HEK293T (cell line): Measurements from ENCODE around the gene ULK3.

Experiments used
- CTCF ChIA-PET: fragments of 350-600 bp; formaldehyde crosslinking; extraction: SDS; loops from one replicate; lab custom pipeline; 2021; ENCODE audit warnings: antibody characterized with exemption, inconsistent platforms; lab: Yijun Ruan, JAX
- POLR2A ChIA-PET: fragments of 350-600 bp; formaldehyde crosslinking; extraction: SDS; loops from one replicate; lab custom pipeline; 2020; ENCODE audit warnings: antibody characterized with exemption, inconsistent platforms; lab: Yijun Ruan, JAX
- DNase-seq: peaks from one replicate; pipeline ENCODE4 v3.0.0; 2012; ENCODE audit warnings: mixed read lengths; ENCODE audit errors: extremely low spot score
- ARNT ChIP-seq: fragments of 450-650 bp; IDR thresholded peaks from 2 replicates; pipeline ENCODE4 v1.6.1; 2017; ENCODE audit warnings: mild to moderate bottlenecking
- BHLHE40 ChIP-seq: fragments of 450-650 bp; IDR thresholded peaks from 2 replicates; pipeline ENCODE4 v1.6.1; 2016; ENCODE audit warnings: mild to moderate bottlenecking, moderate library complexity, borderline replicate concordance
- CTBP1 ChIP-seq: fragments of 450-650 bp; IDR thresholded peaks from 2 replicates; pipeline ENCODE4 v1.6.1; 2016; ENCODE audit warnings: borderline replicate concordance
- ELF4 ChIP-seq: fragments of 450-650 bp; IDR thresholded peaks from 2 replicates; pipeline ENCODE4 v1.6.1; 2017; ENCODE audit warnings: antibody characterized with exemption
- FOXA1 ChIP-seq: fragments of 450-650 bp; IDR thresholded peaks from 2 replicates; pipeline ENCODE4 v1.6.1; 2016; ENCODE audit warnings: mild to moderate bottlenecking
- FOXK2 ChIP-seq: fragments of 450-650 bp; IDR thresholded peaks from 2 replicates; pipeline ENCODE4 v1.6.1; 2016; ENCODE audit warnings: mild to moderate bottlenecking
- FOXM1 ChIP-seq: fragments of 450-650 bp; IDR thresholded peaks from 2 replicates; pipeline ENCODE4 v1.6.1; 2017; ENCODE audit warnings: mild to moderate bottlenecking, borderline replicate concordance
- HDGF ChIP-seq: fragments of 450-650 bp; IDR thresholded peaks from 2 replicates; pipeline ENCODE4 v1.6.1; 2017; ENCODE audit warnings: antibody characterized with exemption, borderline replicate concordance
- L3MBTL2 ChIP-seq: fragments of 450-650 bp; conservative IDR thresholded peaks from 2 replicates; pipeline ENCODE4 v1.6.1; 2016; ENCODE audit warnings: mild to moderate bottlenecking
- LEF1 ChIP-seq: fragments of 450-650 bp; IDR thresholded peaks from 2 replicates; pipeline ENCODE4 v1.6.1; 2017; ENCODE audit warnings: mild to moderate bottlenecking, borderline replicate concordance
- NFRKB ChIP-seq: fragments of 450-650 bp; IDR thresholded peaks from 2 replicates; pipeline ENCODE4 v1.6.1; 2016; ENCODE audit warnings: mild to moderate bottlenecking, moderate library complexity
- SP1 ChIP-seq: fragments of 450-650 bp; IDR thresholded peaks from 2 replicates; pipeline ENCODE4 v1.6.1; 2017
- SUZ12 ChIP-seq: fragments of 450-650 bp; IDR thresholded peaks from 2 replicates; pipeline ENCODE4 v1.6.1; 2016; ENCODE audit warnings: mild to moderate bottlenecking
- TARDBP ChIP-seq: fragments of 450-650 bp; IDR thresholded peaks from 2 replicates; pipeline ENCODE4 v1.6.1; 2016
- ZNF384 ChIP-seq: fragments of 450-650 bp; IDR thresholded peaks from 2 replicates; pipeline ENCODE4 v1.6.1; 2016
- TF ChIP-seq, protein P1 (sequence below): fragments of 450-650 bp; IDR thresholded peaks from 2 replicates; pipeline ENCODE4 v1.6.1; 2016

The ULK3 gene

DNA sequence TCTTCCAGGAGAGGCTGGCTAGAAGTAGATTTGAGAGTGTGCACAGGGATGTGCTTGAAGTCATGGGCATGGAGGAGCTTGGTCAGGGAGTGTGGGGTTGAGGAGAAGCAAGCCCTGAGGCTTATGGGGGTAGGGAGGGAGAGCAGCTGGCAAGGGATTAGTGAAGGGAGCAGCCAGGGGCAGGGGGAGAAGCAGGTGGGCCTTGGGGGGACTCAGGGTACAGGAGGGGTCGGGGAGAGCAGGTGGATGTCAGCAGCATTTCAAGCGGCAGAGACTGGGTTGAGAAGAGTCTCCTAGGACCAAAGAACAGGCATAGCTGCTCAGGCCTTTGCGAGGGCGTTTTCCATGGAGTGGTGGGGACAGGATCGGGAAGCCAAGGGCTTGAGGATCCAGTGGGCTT is 33.7 kb downstream of the ULK3 start:
- no peak for TF ChIP-seq BHLHE40
- TF ChIP-seq CTBP1, result no peak
- no peak for TF ChIP-seq LEF1
- TF ChIP-seq FOXA1, result no peak
- TF ChIP-seq ZNF384, result no peak
- TF ChIP-seq FOXM1, result no peak
- no peak for TF ChIP-seq TARDBP
- TF ChIP-seq NFRKB, result no peak
- no peak for TF ChIP-seq L3MBTL2
- no peak for TF ChIP-seq FOXK2
- ChIA-PET CTCF (interaction anchor here (1.9 to 2.4 kb wide), 2 partner anchors 10 to 38 kb away, joined by 9 to 10 read pairs; no protein-coding TSS in a partner anchor), POLR2A (interaction anchor here (0.9 to 1.5 kb wide), 2 partner anchors 10 to 142 kb away, joined by 3 read pairs; no protein-coding TSS in a partner anchor)
- no peak for DNase-seq

GRCh38 chr15:74808840-74809229 is 34.1 kb downstream of the ULK3 start:
- TF ChIP-seq L3MBTL2 (no peak), HDGF (no peak), FOXK2 (no peak), FOXA1 (no peak), FOXM1 (no peak), LEF1 (no peak), TARDBP (no peak), CTBP1 (no peak), ZNF384 (no peak), NFRKB (no peak), SUZ12 (no peak)
- ChIA-PET POLR2A (interaction anchor here (0.9 to 1.5 kb wide), 3 partner anchors 9 to 143 kb away, joined by 3 read pairs; no protein-coding TSS in a partner anchor), CTCF (interaction anchor here (2.4 kb wide), 1 partner anchor 9 kb away, joined by 9 read pairs; no protein-coding TSS in a partner anchor)
- DNase-seq, result no peak

- TF ChIP-seq TARDBP, result no peak
- TF ChIP-seq, protein P1, sequence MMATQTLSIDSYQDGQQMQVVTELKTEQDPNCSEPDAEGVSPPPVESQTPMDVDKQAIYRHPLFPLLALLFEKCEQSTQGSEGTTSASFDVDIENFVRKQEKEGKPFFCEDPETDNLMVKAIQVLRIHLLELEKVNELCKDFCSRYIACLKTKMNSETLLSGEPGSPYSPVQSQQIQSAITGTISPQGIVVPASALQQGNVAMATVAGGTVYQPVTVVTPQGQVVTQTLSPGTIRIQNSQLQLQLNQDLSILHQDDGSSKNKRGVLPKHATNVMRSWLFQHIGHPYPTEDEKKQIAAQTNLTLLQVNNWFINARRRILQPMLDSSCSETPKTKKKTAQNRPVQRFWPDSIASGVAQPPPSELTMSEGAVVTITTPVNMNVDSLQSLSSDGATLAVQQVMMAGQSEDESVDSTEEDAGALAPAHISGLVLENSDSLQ, result no peak
- TF ChIP-seq FOXM1, result no peak
- TF ChIP-seq SP1, result no peak
- no peak for TF ChIP-seq NFRKB
- no peak for TF ChIP-seq FOXK2
- TF ChIP-seq BHLHE40, result no peak
- no peak for TF ChIP-seq ELF4
- no peak for TF ChIP-seq FOXA1
- no peak for TF ChIP-seq LEF1
- TF ChIP-seq SUZ12, result no peak
- TF ChIP-seq HDGF, result no peak
- no peak for TF ChIP-seq L3MBTL2
- no peak for DNase-seq
- POLR2A ChIA-PET, result interaction anchor here (1.0 to 1.5 kb wide), 2 partner anchors 48 to 143 kb away, joined by 3 read pairs; no protein-coding TSS in a partner anchor
- CTCF ChIA-PET, result interaction anchor here (0.7 to 2.4 kb wide), 3 partner anchors 9 to 39 kb away, joined by 3 to 9 read pairs (median 4); no protein-coding TSS in a partner anchor
These were observed 34.7 kb downstream of the ULK3 start for GRCh38 chr15:74808078-74808839.

DNA sequence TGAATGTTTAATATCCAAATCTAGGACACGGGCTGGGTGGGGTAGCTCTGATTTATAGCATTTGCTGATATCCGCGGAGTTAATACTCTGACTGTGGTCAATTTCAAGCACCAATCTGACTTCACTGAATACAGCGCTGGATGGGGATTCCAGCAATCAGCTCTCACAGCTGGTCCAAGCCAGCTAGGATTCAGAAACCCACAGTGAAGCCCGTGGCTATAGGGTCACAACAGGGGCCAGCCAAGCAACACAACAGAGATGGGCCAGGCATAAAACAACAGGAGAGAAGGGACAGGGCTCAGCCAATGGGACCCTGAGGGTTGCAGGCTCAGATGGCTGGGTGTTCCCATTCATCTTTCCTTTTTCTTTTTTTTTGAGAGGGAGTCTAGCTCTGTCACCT is 35.7 kb downstream of the ULK3 start:
- TF ChIP-seq ELF4, result no peak
- TF ChIP-seq NFRKB, result no peak
- TF ChIP-seq LEF1, result no peak
- no peak for TF ChIP-seq TARDBP
- TF ChIP-seq ZNF384, result no peak
- no peak for TF ChIP-seq HDGF
- no peak for TF ChIP-seq SUZ12
- no peak for TF ChIP-seq BHLHE40
- ChIA-PET POLR2A (interaction anchor here (0.6 kb wide), 1 partner anchor 36 kb away, joined by 4 read pairs; no protein-coding TSS in a partner anchor), CTCF (interaction anchor here (1.3 kb wide), 1 partner anchor 38 kb away, joined by 3 read pairs; no protein-coding TSS in a partner anchor)
- no peak for DNase-seq

GRCh38 chr15:74804935-74805334 is 38.0 kb downstream of the ULK3 start:
- CTCF ChIA-PET, result interaction anchor here (0.7 to 1.8 kb wide), 2 partner anchors 17 to 36 kb away, joined by 3 to 6 read pairs; no protein-coding TSS in a partner anchor
- POLR2A ChIA-PET, result interaction anchor here (1.6 kb wide), 1 partner anchor 89 kb away, joined by 3 read pairs; no protein-coding TSS in a partner anchor

GRCh38 chr15:74802862-74803447 is 40.0 kb downstream of the ULK3 start:
- TF ChIP-seq, protein P1, result no peak
- TF ChIP-seq FOXK2 (no peak), FOXM1 (no peak), L3MBTL2 (no peak), TARDBP (no peak), SUZ12 (no peak), FOXA1 (no peak), ARNT (no peak), ELF4 (no peak), CTBP1 (no peak), BHLHE40 (no peak), LEF1 (no peak)
- DNase-seq, result no peak
- POLR2A ChIA-PET, result interaction anchor here (1.3 to 1.6 kb wide), 2 partner anchors 15 to 43 kb away, joined by 4 read pairs; no protein-coding TSS in a partner anchor
- CTCF ChIA-PET, result no interaction called here

More at GRCh38 chr15:74804935-74805334, 38.0 kb downstream of the ULK3 start:
- DNase-seq, result no peak
- TF ChIP-seq ELF4, result no peak
- TF ChIP-seq SUZ12, result no peak
- no peak for TF ChIP-seq SP1
- TF ChIP-seq L3MBTL2, result no peak
- TF ChIP-seq FOXM1, result no peak
- TF ChIP-seq HDGF, result no peak
- no peak for TF ChIP-seq CTBP1
